Heart left ventricle (tissue), 16 donors: ENCODE data around the gene UPF2. TPM values are rescaled to one million over a fixed set of nuclear protein-coding genes. Genes with fewer than 3 reads are reported as not detected.

Experiments used
- ATAC-seq, 4 donors: fragments of 200-7000 bp; cut with Tn5 transposase; one replicate each; pipeline ENCODE4 v1.9.1; 2020 to 2022; ENCODE audit warnings: moderate library complexity in 4 of 4, mild to moderate bottlenecking in 3 of 4, moderate number of reproducible peaks in 1 of 4
- DNase-seq, 5 donors: peaks; one replicate each; pipeline ENCODE4 v3.0.0-alpha.2; 2020
- H3K27ac ChIP-seq, 12 donors: fragments of 200-600 bp; sonication (generic) in 4 of 12; one replicate each; pipeline versions ENCODE4 v1.5.0 to v1.8.0; 2016 to 2022; ENCODE audit warnings: mild to moderate bottlenecking in 2 of 12
- H3K27me3 ChIP-seq, 9 donors: fragments of 200-600 bp; sonication (generic) in 2 of 9; one replicate each; pipeline versions ENCODE4 v1.5.1 to v1.8.0; 2016 to 2022; ENCODE audit warnings: mild to moderate bottlenecking in 3 of 9
- H3K36me3 ChIP-seq, 9 donors: fragments of 200-600 bp; sonication (generic) in 2 of 9; one replicate each; pipeline versions ENCODE4 v1.5.0 to v1.8.0; 2018 to 2022; ENCODE audit warnings: mild to moderate bottlenecking in 2 of 9
- H3K4me1 ChIP-seq, 12 donors: fragments of 200-600 bp; sonication (generic) in 4 of 12; one replicate each; pipeline versions ENCODE4 v1.5.0 to v1.8.0; 2016 to 2022; ENCODE audit warnings: mild to moderate bottlenecking in 3 of 12
- H3K4me3 ChIP-seq, 12 donors: fragments of 200-600 bp; sonication (generic) in 4 of 12; one replicate each; pipeline versions ENCODE4 v1.5.0 to v1.8.0; 2017 to 2022; ENCODE audit warnings: mild to moderate bottlenecking in 9 of 12, moderate library complexity in 4 of 12
- H3K9me3 ChIP-seq, 12 donors: fragments of 200-600 bp; sonication (generic) in 4 of 12; one replicate each; pipeline versions ENCODE4 v1.5.0 to v1.8.0; 2016 to 2022; ENCODE audit warnings: mild to moderate bottlenecking in 1 of 12
- POLR2A ChIP-seq, 2 donors: fragments of 450-650 bp; IDR thresholded peaks; one replicate each; pipeline ENCODE4 v1.6.1; 2017; ENCODE audit warnings: antibody characterized with exemption in 2 of 2, mild to moderate bottlenecking in 2 of 2, moderate library complexity in 2 of 2
- WGBS, 4 donors: extraction: QIAGEN DNeasy Blood & Tissue Kit in 2 of 4; methylation state at CpG; one replicate each; pipeline versions ENCODE4 v1.1.5 to v1.1.7; 2013 to 2018; 5-methylcytosine and 5-hydroxymethylcytosine counted together
- intact Hi-C, 10 donors: fragments of 100-400 bp; cut with DNase I; formaldehyde crosslinking; loops; one replicate each; pipeline versions ENCODE4 v1.11.1 to v1.14.2; 2022
- polyA plus RNA-seq, 2 donors: library from polyadenylated mRNA; stranded (reverse); fragments of 200-250 nt; gene quantifications; one replicate each; pipeline ENCODE4 v1.2.3, GENCODE V29; 2013
- total RNA-seq, 9 donors: library from RNA; depleted of rRNA in 2 of 9; stranded (reverse); fragments of >200 nt in 2 of 9; fragmentation: NEBNext Ultra II Directional in 3 of 9; extraction: Animal tissue kit (Norgen Biotek cat#: 25700) in 3 of 9; gene quantifications; one replicate each; pipeline versions ENCODE4 v1.1.0 to v1.2.4, GENCODE V29; 2016 to 2023
- TF ChIP-seq, protein P1 (sequence below), 12 donors: fragments of 200-600 bp; sonication (generic) in 4 of 12; IDR thresholded peaks; one replicate each; pipeline versions ENCODE4 v1.5.0 to v1.8.0; 2018 to 2022; ENCODE audit warnings: antibody characterized with exemption in 12 of 12, mild to moderate bottlenecking in 5 of 12
- donor health status: ischemic (EF 13 %, LVEDD 7.1; RV severe dilation, severe dysfunction).
- donor health status: healthy with polysubstance abuse.
- donor health status: DM: no; HTN: yes; CAD: no.
- donor health status: DM: no; HTN: no; CAD: no.
- donor health status: ischemic (EF 25% LVEDD 6.9; RV normal size, moderate dysfunction).
- donor health status: ischemic (EF 25% LVEDD 5.7; RV mildly dilated, moderate dysfunction).
- donor health status: healthy.
- donor health status: DM: yes; HTN: yes; CAD: no.
- donor health status: ischemic (EF 35%, LVEDD 5.7; RV mildly dilated, moderate dysfunction).
- donor health status: nonischemic (EF 11% LVEDD 7.7; RV severe dilation, severe dysfunction).
- donor health status: DM: yes; HTN: yes; CAD: no.
- donor health status: PGD.
- donor health status: ischemic (EF 29% LVEDD 5.4; RV normal size, mild dysfunction).
- donor health status: nonischemic (EF 23%, LVEDD 6.1; RV moderate dilation, normal function).

The UPF2 gene
- total and polyA plus RNA-seq, 11 donors = 7.9 to 20.9 (median 15.7) TPM

DNA sequence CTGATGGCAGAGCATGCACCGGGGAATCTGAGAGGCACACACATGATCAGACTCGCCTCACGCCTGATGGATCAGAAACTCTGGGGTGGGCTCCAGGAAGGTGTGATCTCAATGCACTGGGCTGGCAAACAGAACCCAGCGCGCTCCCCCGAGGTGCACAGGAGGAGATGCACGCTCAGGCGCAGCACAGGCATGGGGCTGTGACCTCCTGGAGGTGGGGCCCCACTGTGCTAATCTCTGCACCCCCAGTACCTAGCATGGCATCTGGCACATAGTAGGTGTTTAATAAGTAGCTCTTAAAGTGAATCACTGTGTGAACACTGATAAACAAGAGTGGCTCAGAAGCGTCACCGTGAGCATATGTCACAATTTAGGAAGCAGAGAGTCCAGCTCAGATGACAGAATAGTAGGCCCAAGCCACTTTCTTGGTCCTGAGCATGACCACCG is 161.6 kb downstream of the UPF2 start:
- no peak overlapping the region for H3K27ac ChIP-seq
- intact Hi-C loops = no loop called here
- H3K36me3 ChIP-seq = no peaks in the 10 kb centered on the region
- no peaks in the 10 kb centered on the region for H3K27me3 ChIP-seq
- WGBS, 4 donors = 83 to 91% (median 90%) methylated on average over 8 to 11 of the region's 11 CpGs
- ATAC-seq = no peak
- TF ChIP-seq, protein P1, sequence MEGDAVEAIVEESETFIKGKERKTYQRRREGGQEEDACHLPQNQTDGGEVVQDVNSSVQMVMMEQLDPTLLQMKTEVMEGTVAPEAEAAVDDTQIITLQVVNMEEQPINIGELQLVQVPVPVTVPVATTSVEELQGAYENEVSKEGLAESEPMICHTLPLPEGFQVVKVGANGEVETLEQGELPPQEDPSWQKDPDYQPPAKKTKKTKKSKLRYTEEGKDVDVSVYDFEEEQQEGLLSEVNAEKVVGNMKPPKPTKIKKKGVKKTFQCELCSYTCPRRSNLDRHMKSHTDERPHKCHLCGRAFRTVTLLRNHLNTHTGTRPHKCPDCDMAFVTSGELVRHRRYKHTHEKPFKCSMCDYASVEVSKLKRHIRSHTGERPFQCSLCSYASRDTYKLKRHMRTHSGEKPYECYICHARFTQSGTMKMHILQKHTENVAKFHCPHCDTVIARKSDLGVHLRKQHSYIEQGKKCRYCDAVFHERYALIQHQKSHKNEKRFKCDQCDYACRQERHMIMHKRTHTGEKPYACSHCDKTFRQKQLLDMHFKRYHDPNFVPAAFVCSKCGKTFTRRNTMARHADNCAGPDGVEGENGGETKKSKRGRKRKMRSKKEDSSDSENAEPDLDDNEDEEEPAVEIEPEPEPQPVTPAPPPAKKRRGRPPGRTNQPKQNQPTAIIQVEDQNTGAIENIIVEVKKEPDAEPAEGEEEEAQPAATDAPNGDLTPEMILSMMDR (IDR thresholded peaks at IDR 0.05) = no peak
- no peak for TF ChIP-seq POLR2A (IDR thresholded peaks at IDR 0.05)
- no peak overlapping the region for H3K4me3 ChIP-seq
- H3K4me1 ChIP-seq = peaks cover 0 to 6% (median 2%) of the 10 kb centered on the region in 12 donors
- DNase-seq = peak in 2 of 5 donors; percentile 11 to 41
- H3K9me3 ChIP-seq = no peaks in the 10 kb centered on the region

DNA sequence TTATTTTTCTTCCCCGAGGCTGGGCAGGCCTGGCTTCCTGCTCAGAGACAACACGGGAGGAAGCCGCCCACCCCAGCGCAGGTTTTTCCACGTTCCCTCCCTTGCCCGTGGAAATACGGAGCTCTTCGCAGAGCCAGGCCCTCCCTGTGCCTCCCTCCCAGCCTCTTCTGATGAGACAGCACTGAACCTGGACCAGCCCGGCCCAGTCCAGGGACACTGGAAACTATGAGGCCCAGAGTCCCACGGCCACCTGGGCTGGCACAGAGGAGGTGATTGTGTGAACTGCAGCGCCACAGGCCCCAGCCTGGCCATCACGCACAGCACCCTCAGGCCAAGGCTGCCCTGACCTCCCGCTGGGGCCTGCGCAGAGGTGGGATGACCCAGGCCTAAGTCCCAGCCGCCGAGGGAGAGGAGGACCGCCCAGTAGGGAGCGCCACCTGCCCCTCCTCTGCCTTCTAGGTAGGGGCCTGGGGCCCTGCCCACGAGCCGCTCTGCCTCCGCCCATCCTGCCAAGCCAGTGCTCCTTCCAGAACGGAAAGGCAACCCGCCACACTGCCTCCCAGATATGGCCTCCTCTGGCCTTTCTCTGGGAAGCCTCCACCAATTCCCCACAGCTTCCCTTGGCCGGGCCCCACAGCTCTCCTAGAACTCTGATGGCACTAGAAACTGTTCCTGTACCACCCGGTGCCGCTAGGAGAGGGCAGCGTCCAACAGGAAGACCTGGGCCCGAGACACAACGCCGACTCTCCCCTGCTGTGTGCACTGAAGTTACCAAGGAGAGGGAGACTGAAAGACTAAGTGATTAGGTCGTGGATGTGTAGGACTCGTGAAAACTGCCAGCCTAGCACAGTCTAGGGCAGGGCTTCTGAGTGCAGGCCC is 162.2 kb downstream of the UPF2 start:
- Histone ChIP-seq H3K4me1 (peaks cover 0 to 10% (median 8%) of the 10 kb centered on the region in 12 donors), H3K27me3 (no peaks in the 10 kb centered on the region), H3K36me3 (no peaks in the 10 kb centered on the region), H3K9me3 (no peaks in the 10 kb centered on the region), H3K4me3 (no peak overlapping the region), H3K27ac (no peak overlapping the region)
- TF ChIP-seq, protein P1 (IDR thresholded peaks at IDR 0.05) = no peak
- TF ChIP-seq POLR2A (IDR thresholded peaks at IDR 0.05) = no peak
- ATAC-seq (no peak), DNase-seq (peak in 2 of 5 donors; percentile 12 to 43)
- 84 to 91% (median 87%) methylated on average over 27 to 32 of the region's 32 CpGs for whole genome bisulfite sequencing, 4 donors
- intact Hi-C loops = no loop called here

DNA sequence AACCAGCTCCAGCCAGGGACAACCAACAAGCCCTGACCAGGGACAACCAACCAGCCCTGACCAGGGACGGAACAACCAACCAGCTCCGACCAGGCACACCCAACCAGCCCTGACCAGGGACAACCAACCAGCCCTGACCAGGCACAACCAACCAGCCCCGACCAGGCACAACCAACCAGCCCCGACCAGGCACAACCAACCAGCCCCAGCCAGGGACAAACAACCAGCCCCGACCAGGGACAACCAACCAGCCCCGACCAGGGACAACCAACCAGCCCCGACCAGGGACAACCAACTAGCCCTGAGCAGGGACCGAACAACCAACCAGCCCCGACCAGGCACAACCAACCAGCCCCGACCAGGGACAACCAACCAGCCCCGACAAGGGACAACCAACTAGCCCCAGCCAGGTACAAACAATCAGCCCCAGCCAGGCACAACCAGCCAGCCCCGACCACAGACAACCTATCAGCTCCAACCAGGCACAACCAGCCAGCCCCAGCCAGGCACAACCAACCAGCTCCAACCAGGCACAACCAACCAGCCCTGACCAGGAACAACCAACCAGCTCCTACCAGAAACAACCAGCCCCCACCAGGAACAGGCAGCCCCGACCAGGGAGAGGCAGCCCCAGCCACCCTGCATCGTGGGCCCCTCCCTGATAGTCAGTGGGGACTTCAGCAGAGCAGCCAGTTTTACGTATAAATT is 163.1 kb downstream of the UPF2 start:
- H3K4me3 ChIP-seq = no peak overlapping the region
- 76 to 91% (median 87%) methylated on average over 10 to 15 of the region's 15 CpGs for WGBS, 4 donors
- H3K36me3 ChIP-seq = no peaks in the 10 kb centered on the region
- ATAC-seq (no peak), DNase-seq (peak in 2 of 5 donors; percentile 20 to 46)
- TF ChIP-seq POLR2A (IDR thresholded peaks at IDR 0.05) = no peak
- TF ChIP-seq, protein P1 (IDR thresholded peaks at IDR 0.05) = no peak
- H3K27ac ChIP-seq = no peak overlapping the region
- intact Hi-C loops = no loop called here
- no peaks in the 10 kb centered on the region for H3K9me3 ChIP-seq
- H3K4me1 ChIP-seq = peaks cover 0 to 19% (median 15%) of the 10 kb centered on the region in 12 donors
- no peaks in the 10 kb centered on the region for H3K27me3 ChIP-seq

DNA sequence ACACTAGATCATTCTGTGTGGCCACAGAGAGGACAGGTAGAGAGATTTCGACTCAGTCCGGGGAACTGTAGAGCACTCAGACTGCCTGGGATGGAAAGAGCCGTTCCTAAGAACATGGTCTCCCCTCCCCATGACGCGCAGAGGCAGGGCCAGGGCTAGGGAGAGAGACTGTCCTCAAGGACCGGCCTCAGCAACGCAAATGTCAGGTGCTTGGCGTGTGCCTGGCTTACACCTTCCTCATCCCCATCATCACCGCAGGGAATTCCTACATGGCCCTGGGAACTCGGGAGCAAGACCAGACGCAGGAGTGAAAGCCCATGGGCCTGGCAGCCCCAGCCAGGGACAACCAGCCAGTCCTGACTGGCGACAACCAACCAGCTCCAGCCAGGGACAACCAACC is 163.8 kb downstream of the UPF2 start:
- DNase-seq = peak in 1 of 5 donors; percentile 49
- Histone ChIP-seq H3K36me3 (no peaks in the 10 kb centered on the region), H3K9me3 (no peaks in the 10 kb centered on the region), H3K27ac (no peak overlapping the region), H3K4me1 (peaks cover 0 to 24% (median 18%) of the 10 kb centered on the region in 12 donors), H3K4me3 (no peak overlapping the region), H3K27me3 (no peaks in the 10 kb centered on the region)
- TF ChIP-seq POLR2A (IDR thresholded peaks at IDR 0.05) = no peak
- TF ChIP-seq, protein P1 (IDR thresholded peaks at IDR 0.05) = no peak
- ATAC-seq = no peak
- 87 to 100% (median 94%) methylated on average over 1 to 12 of the region's 12 CpGs for WGBS, 4 donors
- intact Hi-C loops = no loop called here
